OCI-M2 (cell line): ENCODE data around the gene SUSD3.

Source experiments
- DNase-seq: peaks from one replicate; lab custom pipeline; 2025; ENCODE audit not compliant: unreplicated experiment; lab: John Stamatoyannopoulos, UW

Gene SUSD3

DNA sequence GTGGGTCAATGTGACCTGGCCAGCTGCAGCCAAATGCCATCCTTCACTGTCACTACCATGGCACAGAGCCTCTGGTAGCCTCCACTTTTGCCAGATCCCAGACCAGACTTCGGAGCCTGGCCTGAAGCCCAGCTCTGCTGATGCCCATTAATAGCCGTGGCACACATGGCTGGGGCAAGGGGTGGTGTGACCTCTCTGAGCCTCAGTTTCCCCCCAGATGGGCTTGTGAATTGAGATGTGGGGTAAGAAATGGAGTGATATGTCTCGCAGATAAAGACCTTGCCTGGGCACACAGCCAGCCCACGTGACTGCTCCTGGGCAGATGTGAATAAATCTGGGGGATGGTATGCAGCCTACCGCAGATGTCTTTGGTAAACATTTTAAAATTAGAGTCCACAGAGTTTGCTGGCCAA is 13.9 kb downstream of the SUSD3 start:
- DNase-seq, result no peak

DNA sequence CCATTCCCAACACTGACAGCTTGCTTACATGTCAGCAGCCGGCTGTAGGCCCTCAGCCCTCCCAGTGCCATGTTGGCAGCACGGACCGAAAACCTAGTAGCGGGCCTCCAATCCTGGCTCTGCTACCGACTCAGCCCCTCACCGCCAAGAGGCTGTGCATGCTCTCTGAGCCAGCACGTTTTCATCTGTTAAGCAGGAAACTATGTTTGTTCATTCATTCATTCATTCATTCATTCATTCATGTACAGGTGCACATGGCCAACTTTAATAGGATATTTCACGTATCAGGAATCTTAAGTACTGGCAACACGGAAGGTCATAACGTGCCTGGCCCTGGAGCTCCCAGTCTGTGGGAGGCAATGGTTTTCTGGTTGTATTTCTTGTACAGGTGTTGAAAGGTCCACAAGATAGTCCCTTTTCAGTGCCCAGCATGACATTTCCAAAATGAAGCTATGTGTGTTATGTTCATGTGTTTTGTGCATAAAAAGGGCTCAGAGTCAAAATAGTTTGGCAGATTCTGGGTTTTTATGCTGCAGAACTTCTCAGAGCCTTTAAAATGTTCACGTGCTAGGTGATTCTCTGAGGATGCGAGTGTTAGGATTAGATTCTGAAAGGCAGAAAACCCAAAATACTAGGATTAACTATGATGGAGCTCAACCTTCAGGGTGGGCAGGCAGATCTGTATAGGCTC is 17.7 kb downstream of the SUSD3 start:
- DNase-seq, result no peak

DNA sequence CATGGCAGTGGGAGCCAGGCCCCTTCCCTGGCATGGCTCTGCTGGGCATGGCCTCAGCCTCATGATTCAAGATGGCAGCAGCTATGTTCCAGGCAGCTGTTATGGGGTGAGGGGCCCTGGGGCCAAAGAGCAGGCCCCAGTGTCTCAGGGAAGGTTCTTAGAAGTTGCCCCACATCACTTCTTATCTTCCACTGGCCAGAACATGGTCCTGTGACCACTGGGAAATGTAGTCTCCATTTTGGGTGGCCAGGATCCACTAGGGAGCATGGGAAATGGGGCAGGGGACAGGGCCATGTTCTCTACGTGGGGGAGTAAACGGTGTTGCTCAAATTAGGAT is 18.3 kb downstream of the SUSD3 start:
- DNase-seq, result no peak

DNA sequence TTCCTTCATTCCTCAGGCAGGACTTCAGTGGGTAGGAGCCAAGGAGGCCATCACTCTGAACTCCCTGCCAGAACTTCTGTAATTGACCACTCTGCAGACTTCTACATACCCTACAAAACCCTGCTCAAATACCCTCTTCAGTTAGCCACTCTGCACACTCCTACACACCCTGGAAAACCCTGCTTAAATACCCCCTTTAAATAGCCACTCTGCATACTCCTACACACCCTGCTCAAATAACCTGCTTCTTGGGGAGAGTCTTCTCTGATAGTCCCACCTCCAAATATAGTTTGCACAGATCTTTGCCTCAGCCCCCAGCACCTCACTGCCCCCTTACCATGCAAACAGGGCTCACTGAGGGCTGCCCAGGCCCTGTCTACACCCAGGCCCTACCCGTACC is 18.9 kb downstream of the SUSD3 start:
- DNase-seq, result no peak

DNA sequence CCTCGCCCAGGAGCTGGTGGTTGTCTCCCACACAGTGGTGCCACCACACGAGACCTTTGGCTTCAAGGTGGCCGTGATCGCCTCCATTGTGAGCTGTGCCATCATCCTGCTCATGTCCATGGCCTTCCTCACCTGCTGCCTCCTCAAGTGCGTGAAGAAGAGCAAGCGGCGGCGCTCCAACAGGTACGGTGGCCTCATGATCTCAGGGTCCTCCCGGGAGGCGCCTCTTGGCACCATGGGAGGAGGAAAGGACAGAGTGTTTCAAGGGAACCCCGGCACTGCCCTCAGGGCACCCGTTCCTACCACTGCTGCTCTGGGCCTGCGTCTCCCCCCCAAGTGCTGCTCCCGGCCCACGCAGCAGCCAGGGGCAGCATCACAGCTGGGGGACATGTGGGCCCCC is 19.3 kb downstream of the SUSD3 start:
- no peak for DNase-seq

DNA sequence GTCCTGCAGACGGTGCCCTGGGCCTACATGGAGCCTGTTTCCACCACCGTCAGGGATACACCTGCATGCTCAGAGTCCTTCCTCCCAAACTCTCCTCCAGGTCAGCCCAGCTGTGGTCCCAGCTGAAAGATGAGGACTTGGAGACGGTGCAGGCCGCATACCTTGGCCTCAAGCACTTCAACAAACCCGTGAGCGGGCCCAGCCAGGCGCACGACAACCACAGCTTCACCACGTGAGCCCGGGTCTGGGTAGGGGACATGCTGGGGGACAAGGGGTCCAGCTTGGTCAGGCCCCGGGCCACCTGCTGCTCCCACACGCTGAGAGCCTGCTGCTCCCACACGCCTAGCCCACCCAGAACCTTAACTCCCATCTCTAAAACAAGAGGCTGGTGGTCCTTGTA is 20.9 kb downstream of the SUSD3 start:
- DNase-seq, result no peak

DNA sequence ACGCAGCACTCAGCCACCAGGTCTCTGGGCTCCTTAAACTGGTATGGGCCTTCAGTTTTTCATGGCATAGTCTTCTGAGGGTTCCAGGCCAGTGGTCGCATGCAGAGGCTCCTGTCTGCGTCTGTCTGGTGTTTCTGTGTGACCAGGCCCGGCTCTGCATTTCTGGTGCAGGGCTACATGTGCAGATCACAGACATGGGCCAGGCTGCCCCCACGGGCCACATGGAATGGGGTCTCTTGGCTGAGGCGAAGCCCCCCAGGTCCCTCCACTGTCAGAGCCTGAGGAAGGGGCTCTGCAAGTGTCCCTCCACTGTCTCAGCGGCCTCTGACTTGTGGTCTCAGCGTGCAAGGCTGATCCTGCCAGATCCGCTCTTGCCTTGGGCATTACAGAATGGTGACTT is 21.9 kb downstream of the SUSD3 start:
- DNase-seq, result no peak

DNA sequence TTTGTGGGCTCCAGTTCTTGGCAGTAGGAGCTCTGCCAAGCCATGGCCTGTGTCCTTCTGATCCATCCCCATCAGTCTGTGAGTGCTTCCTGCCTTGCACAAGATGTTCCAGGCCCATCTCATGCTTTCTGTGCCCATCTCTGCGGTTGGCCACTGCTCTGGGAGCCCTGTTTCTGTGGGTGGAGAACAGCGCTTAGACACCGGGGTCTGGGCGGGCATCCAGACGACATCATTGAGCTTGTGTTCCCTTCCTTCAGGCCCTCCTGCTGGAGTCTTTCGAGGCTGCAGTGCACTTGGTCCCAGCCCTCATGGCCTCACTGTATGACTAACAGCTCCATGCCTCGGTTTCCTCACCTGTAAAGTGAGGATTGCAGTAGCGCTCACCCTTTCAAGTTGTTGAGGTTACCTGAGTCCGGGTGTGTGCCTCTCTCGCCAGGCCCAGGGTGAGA is 22.6 kb downstream of the SUSD3 start:
- no peak for DNase-seq

DNA sequence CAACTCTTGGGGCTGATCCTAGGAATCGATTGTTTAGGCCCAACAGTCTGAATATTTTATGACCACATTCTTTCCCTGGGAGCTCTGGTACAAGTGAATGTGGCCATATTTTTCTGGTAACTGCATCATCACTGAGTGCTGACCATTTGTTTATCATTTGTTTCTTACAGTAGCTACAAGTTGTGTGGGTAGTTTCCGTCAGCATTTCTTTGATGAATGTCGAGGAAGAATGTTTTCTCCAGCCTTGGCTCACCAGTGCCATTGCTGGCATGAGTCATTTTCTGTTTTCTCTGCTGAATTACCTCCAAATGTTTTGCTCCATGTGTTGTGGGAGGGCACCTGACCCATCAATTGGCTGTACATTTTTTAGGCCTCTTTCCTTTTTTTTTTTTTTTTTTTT is 23.4 kb downstream of the SUSD3 start:
- no peak for DNase-seq

DNA sequence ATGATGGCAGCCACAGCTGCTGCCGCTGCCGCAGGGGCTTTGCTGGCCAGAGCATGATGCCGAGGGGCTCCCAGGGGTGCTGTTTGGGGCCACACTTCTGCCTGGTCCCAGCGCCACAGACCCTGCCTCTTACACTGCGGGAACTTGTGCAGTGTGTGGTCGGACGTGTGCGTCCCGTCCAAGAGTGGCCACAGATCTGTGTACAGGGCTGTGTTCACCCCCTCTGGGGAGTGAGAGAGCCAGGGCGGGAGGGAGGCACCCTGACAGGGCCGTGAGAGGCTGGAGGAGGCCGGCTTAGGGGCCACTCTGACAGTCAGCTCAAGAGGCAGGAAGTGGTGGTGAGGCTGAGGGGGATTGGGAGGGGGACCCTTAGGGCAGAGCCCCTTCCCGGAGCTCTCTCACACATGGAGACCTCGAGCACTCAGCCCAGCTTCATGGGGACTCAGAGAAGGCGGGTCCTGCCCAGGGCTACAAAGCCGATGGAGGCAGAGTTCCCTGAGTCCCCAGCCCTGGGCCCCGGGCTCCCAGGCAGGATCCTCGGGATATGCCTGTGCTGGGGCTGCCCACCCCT is 24.4 kb downstream of the SUSD3 start:
- DNase-seq, result no peak

DNA sequence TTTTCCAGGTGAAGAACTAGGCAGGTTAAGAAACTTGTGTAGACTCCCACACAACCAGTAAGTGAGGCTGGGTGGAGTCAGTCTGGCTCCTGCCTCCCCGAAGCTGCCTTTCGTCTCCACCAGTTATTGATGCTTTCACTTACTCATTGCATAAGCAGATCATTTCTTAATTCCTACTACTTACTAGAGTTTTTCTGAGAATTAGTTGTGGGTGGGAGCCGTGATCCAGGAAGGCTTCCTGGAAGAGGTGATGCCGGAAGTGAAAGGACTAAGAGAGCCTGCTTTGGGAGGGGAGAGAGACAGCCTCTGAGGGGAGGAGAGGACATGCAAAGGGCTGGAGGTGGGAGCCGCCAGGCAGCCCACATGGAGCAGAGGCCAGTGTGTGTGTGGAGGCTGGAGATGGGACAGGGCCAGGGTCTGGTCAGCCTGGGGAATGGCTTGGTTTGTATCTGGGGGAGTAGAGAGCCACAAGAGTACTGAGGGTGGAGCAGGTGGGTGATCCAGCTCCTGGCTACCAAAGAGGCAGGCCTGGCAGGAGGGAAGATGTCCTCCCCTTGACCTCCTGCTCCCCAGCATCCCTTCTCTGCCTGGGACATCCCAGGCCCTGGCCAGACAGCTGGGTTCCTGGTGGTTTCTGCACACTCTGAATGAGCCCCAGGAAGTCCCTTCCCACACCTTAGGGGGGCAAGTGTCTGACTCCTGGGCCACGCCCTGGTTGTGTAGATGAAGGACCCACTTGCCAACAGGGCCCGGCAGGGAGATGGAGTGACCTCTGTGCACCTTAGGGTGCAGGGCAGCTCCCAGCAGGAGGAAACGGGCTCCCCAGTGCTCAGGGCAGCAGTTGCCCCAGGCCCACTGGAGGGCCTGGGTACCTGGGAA is 25.3 kb downstream of the SUSD3 start:
- no peak for DNase-seq

DNA sequence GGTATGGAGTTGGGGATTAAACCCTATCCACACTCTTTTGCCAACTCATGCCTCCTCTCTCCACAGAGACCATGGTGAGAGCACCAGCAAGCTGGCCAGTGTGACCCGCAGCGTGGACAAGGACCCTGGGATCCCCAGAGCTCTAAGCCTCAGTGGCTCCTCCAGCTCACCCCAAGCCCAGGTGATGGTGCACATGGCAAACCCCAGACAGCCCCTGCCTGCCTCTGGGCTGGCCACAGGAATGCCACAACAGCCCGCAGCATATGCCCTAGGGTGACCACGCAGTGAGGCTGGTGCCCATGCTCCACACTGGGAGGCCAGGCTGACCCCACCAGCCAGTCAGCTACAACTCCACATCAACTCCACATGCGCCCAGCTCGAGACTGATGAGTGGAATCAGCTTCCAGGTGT is 26.0 kb downstream of the SUSD3 start:
- DNase-seq, result no peak

DNA sequence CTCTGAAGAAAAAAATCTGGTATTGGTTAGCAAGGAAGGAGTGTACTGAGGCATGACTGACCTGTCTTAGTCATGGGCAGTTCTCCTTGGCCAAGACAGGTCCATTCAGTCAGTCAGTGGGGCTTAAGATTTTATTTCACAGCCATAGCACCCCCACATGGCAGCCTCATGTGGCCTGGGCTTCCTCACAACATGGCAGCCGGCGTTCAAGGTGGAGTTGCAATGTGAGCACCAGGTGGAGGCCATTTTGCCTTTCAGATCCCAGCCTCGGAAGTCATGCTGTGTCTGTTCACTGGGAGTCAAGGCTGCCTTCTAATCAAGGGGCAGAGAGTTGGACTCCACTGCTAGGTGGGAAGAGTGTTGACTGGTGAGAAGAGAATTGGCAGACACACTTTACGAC is 27.2 kb downstream of the SUSD3 start:
- no peak for DNase-seq

DNA sequence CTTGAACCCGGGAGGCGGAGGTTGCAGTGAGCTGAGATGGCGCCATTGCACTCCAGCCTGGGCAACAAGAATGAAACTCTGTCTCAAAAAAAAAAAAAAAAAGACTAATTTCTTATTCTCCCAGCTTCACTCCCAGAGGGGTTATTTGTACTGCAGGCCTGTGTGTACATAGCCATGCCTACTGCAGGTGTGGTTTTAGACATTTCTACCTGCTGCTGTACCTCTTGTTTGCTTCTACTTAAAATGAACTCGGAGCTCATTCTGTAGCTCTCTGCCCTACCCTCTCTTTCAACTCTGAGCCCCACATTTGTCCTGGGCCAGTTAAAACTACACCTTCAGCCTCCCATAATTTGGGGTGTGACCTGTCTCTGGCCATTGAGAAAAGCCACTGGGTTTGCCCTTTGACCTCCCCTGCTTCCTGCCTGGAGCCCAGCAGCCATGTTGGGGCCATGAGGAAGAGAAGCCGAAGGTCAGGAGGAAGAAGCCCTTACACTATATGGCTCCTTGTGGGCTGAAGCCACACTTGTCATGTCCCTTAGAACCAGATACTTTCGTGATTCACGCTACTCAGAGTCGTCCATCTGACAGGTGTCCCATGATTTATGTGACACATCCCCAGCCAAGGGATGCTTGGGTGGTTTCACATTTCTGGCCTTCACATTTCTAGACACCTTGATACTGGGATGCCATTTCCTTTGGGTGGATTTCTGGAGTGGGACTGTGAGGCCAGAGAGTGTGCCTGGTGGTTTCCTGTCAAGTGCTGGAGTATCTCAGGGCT is 28.1 kb downstream of the SUSD3 start:
- no peak for DNase-seq

DNA sequence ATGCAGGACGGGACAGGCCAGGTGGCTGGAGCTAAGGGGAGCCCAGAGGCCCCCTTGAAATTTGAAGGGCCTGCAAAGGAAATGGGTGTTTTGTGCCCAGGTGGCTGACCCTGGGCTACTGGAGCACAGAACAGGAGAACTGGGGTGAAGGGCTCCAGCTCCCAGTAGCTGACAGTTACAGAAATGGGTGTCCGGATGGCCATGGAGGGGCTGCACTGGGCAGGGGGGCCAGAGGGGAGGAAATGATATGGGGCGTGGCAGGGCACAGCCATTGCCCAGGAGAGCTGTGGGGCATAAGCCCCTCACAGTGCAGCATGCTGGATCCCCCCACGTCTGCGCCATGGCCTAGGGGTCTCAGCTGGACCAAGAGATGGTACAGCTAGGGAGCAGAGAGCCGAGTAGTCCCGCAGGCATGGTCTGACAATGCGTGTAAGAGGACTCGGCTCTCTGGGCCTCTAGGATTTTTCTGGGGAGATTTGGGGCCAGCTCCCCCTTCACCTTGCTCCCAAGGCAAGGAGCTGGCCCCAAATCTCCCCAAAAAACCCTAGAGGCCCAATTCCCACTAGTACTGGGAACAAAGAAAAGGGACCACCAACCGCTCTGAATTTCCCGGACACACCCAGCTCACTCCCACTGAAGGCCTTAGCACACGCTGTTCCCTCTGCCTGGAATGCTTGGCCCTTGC is 29.6 kb downstream of the SUSD3 start:
- no peak for DNase-seq

DNA sequence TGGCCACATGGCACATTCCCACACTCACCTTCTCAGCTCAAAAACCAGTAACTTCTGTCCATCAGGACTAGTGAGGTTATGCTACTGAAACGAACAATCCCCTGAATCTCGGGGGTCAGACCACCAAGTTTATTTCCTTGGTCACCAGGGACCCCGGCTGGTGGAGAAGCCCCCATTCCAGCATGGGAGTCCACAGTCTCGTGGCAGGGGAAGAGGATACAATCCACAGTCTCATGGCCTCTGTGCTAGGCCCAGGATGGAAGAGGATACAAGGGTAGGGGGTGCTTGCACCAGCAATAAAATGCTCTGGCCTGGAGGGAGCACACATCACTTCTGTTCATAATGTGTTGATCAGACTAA is 30.1 kb downstream of the SUSD3 start:
- no peak for DNase-seq

DNA sequence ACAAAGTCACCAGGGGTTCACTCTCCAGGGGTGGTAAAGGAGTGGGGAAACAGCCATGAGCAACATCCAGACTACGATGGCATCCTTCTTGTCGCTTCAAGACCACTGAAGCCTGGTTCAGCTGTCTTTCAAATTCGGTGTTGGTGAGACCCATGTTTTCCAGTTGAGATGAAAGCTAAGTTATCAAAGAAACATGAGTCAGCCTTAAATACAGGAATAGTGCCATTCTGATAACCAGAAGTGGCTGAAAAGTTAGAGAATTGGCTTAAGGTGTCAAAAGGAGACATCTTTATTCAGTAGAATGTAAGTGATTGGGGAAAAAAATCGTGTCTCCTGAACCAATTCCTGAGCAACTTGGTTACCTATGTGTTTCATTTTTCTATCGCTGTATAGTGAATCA is 30.5 kb downstream of the SUSD3 start:
- DNase-seq, result no peak

DNA sequence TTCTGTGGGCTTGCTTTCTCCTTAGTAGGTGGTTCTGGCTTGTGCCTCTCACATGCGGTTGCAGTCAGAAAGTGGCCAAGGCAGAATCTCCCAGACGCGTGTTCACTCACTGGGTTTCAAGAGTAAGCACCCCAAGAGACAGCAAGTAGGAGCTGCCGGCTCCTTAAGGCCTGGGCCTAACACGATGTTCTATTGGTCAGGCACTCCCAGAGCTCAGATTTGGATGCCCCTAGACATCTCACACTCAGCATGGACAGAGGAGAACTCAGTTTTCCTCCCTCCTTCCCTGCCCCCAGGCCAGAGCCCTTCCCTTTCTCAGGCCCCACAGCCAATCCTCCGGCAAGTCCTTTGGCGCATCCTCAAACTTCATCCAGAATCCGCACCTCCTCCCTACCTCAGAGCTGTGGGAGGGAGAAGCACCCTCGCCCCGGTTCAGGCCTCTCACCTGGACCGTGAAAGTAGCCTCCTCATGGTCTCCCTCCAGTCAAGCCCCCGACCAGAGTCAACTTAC is 31.0 kb downstream of the SUSD3 start:
- no peak for DNase-seq

DNA sequence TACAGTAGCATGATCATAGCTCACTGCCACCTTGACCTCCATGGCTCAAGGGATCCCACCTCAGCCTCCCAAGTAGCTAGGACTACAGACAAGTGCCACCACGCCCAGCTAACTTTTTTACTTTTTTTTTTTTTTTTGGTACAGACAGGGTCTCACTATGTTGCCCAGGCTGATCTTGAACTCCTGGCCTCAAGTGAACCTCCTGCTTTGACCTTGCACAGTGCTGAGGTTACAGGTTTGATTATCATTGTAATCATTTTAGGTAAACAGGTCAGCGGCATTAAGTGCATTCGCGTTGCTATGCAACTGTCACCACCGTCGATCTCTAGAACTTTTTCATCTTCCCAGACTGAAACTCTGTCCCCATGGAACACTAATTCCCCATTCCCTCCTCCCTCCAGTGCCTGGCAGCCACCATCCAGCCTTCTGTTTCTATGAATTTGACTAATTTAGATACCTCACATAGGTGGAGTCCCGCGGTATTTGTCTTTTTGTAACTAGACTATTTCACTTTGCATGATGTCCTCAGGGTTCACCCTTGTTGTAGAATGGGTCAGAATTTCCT is 31.7 kb downstream of the SUSD3 start:
- no peak for DNase-seq

DNA sequence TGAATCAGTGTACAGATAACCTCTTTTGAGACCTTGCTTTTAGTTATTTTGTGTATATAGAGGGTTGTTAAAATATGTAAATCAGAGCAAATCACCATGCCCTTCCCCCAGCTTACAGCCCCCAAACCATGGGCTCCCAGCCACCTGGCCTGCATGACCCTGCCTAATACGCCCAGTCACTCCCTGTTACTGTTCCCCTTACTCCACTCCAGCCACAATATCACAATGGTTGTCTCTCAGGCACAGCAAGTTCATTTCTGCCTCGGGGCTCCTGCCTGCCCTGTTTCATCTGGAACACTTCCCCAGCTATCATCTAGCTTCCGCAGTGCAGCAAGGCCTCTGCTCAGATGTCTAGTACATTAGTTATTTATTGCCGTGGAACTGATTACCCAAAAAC is 32.6 kb downstream of the SUSD3 start:
- no peak for DNase-seq
